Glutamatergic neuron (in vitro differentiated cells): ENCODE data around the gene NUCB2. TPM values are rescaled to one million over a fixed set of nuclear protein-coding genes. Genes with fewer than 3 reads are reported as not detected.

Source experiments
- DNase-seq: peaks from one replicate; pipeline ENCODE4 v3.0.0; 2022
- H3K27ac Mint-ChIP-seq: one replicate; pipeline ENCODE4 v1.8.0; 2020; ENCODE audit warnings: mild to moderate bottlenecking, mixed read lengths, inconsistent platforms; ENCODE audit not compliant: unreplicated experiment
- H3K27me3 Mint-ChIP-seq: one replicate; pipeline ENCODE4 v1.8.0; 2020; ENCODE audit warnings: mild to moderate bottlenecking, moderate library complexity, mixed read lengths, inconsistent platforms; ENCODE audit not compliant: unreplicated experiment
- H3K36me3 Mint-ChIP-seq: one replicate; pipeline ENCODE4 v1.8.0; 2020; ENCODE audit warnings: mild to moderate bottlenecking, mixed read lengths, inconsistent platforms; ENCODE audit not compliant: unreplicated experiment
- H3K4me1 Mint-ChIP-seq: one replicate; pipeline ENCODE4 v1.8.0; 2020; ENCODE audit warnings: mild to moderate bottlenecking, low read depth, mixed read lengths, inconsistent platforms; ENCODE audit not compliant: unreplicated experiment
- H3K4me3 Mint-ChIP-seq: one replicate; pipeline ENCODE4 v1.8.0; 2020; ENCODE audit warnings: mild to moderate bottlenecking, mixed read lengths, inconsistent platforms; ENCODE audit not compliant: unreplicated experiment
- H3K9me3 Mint-ChIP-seq: one replicate; pipeline ENCODE4 v1.8.0; 2020; ENCODE audit warnings: mild to moderate bottlenecking, moderate library complexity, mixed read lengths, inconsistent platforms; ENCODE audit not compliant: unreplicated experiment
- total RNA-seq: library from RNA; stranded (reverse); fragmentation: NEBNext Ultra II Directional; extraction: Animal tissue kit (Norgen Biotek cat#: 25700); gene quantifications from one replicate; pipeline ENCODE4 v1.2.1, GENCODE V29; 2021; ENCODE audit not compliant: unreplicated experiment
- TF ChIP-seq, protein P1 (sequence below): fragments of 200-600 bp; sonication (generic); IDR thresholded peaks from one replicate; pipeline ENCODE4 v1.5.0; 2021; ENCODE audit not compliant: partially characterized antibody, unreplicated experiment

Gene NUCB2
- total RNA-seq, 1 donor from 2014 or later = 11.5 TPM

DNA sequence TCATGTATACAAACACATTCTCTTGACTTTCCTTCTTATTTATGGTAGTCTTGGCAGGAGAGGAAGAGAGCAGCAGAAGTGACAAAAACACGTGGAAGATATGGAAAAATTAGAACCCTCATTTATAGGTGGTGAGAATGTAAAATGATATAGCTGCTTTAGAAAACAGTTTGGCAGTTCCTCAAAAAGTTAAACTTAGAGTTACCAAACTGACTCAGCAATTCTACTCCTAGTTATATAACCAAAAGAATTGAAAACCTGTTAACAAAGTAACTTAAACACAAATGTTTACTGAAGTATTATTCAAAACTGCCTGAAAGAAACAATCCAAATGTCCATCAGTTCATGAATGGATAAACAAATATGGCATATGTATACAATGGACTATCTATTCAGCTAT, 16.8 kb downstream of the NUCB2 start:
- Mint-ChIP-seq H3K4me3 (no peak overlapping the region), H3K27ac (no peak overlapping the region), H3K27me3 (no peaks in the 10 kb centered on the region), H3K4me1 (no peaks in the 10 kb centered on the region), H3K9me3 (no peaks in the 10 kb centered on the region), H3K36me3 (no peaks in the 10 kb centered on the region)
- TF ChIP-seq, protein P1, sequence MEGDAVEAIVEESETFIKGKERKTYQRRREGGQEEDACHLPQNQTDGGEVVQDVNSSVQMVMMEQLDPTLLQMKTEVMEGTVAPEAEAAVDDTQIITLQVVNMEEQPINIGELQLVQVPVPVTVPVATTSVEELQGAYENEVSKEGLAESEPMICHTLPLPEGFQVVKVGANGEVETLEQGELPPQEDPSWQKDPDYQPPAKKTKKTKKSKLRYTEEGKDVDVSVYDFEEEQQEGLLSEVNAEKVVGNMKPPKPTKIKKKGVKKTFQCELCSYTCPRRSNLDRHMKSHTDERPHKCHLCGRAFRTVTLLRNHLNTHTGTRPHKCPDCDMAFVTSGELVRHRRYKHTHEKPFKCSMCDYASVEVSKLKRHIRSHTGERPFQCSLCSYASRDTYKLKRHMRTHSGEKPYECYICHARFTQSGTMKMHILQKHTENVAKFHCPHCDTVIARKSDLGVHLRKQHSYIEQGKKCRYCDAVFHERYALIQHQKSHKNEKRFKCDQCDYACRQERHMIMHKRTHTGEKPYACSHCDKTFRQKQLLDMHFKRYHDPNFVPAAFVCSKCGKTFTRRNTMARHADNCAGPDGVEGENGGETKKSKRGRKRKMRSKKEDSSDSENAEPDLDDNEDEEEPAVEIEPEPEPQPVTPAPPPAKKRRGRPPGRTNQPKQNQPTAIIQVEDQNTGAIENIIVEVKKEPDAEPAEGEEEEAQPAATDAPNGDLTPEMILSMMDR = no peak
- DNase-seq = no peak

DNA sequence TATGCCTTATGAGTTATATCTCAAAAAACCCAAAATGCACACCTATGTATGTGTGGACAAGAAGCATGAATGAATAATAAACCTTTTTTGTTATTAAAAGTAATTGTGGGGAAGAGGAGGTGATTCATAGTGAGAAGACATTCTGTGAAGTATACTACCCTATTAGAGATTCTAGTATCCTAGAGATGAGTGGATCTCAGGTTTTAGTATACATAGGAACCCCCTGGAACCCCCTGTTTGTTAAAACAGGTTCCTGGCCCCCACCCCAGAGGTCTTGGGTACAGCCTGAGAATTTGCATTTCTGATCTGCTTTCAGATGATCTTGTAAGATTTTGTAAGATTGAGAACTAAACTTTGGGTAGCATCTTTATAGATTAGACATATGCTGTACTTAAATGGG, 17.5 kb downstream of the NUCB2 start:
- Mint-ChIP-seq H3K27ac (no peak overlapping the region), H3K9me3 (no peaks in the 10 kb centered on the region), H3K36me3 (no peaks in the 10 kb centered on the region), H3K27me3 (no peaks in the 10 kb centered on the region), H3K4me3 (no peak overlapping the region), H3K4me1 (no peaks in the 10 kb centered on the region)
- no peak for DNase-seq
- TF ChIP-seq, protein P1 = no peak

DNA sequence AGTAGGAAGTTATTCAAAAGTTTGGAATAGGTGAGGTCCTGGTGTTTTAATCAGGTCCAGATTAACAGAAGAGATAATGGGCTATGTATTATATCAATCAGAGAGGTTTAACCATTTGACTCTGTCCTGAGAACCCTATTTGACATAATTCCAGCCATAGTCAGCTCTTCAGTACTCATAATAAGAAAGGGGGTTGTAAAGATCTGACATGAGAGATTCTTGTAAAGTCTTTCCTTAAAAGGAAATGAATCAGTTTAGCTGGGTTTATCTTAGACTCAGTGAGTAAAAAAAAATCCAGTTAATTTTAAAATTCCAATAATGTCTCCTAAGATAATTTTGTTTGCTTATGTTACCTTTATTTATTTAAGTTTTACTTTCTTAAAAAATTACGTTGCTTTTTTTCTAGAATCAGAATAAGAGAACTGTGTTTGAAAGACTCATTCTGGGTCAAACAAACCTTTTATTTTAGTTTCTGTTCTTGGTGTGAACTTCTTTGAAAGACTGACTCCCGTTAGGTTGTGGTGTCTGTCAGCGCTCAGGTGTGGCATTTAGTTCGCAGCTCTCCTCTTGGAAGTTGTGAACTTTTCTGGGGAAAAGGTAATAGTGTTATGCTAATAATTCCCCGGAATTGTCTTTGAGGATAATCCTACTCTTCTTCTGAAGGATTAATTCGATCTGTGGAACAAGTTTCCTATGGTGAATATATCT, 20.5 kb downstream of the NUCB2 start:
- H3K27ac Mint-ChIP-seq = no peak overlapping the region
- H3K27me3 Mint-ChIP-seq = no peaks in the 10 kb centered on the region
- H3K36me3 Mint-ChIP-seq = no peaks in the 10 kb centered on the region
- H3K4me3 Mint-ChIP-seq = no peak overlapping the region
- TF ChIP-seq, protein P1 = no peak
- no peaks in the 10 kb centered on the region for H3K9me3 Mint-ChIP-seq
- no peaks in the 10 kb centered on the region for H3K4me1 Mint-ChIP-seq
- no peak for DNase-seq

DNA sequence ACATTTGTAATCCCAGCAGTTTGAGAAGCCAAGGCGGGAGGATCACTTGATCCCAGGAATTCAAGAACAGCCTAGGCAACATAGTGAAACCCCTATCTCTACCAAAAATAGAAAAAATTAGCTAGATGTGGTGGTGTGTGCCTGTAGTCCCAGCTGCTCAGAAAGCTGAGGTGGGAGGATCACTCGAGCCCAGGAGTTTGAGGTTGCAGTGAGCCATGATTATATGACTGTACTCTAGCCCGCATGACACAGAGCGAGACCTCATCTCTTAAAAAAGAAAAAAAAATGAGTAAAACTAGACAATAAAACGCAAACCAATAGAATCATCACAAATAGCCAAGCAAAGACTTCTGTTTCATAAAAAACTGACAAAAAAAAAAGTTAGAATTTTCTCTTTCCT, 21.8 kb downstream of the NUCB2 start:
- H3K27ac Mint-ChIP-seq = no peak overlapping the region
- TF ChIP-seq, protein P1 = no peak

DNA sequence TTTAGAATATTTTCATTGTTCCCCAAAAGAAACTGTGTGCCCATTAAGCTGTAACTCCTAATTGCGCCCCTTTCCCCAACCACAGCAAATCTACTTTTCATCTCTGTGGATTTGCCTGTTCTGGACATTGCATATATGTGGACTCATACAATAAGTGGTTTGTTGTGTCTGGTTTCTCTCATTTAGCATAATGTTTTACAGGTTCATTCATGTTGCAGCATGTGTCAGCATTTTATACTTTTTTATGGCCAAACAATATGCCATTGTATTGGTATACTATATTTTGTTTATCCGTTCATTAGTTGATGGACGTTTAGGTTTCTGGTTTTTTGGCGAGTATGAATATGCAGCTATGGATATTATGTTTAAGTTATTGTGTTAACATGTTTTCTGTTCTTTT, 23.8 kb downstream of the NUCB2 start:
- Mint-ChIP-seq H3K4me3 (no peak overlapping the region), H3K36me3 (no peaks in the 10 kb centered on the region), H3K27ac (no peak overlapping the region), H3K9me3 (no peaks in the 10 kb centered on the region), H3K4me1 (no peaks in the 10 kb centered on the region), H3K27me3 (no peaks in the 10 kb centered on the region)
- TF ChIP-seq, protein P1 = no peak
- DNase-seq = no peak

More for the DNA sequence above, 21.8 kb downstream of the NUCB2 start:
- H3K27me3 Mint-ChIP-seq = no peaks in the 10 kb centered on the region
- DNase-seq = no peak
- no peaks in the 10 kb centered on the region for H3K36me3 Mint-ChIP-seq
- H3K9me3 Mint-ChIP-seq = no peaks in the 10 kb centered on the region
- H3K4me3 Mint-ChIP-seq = no peak overlapping the region
- H3K4me1 Mint-ChIP-seq = no peaks in the 10 kb centered on the region
